Fibroblast of lung (primary cell): Measurements from ENCODE around the gene TENT5A. TPM values are rescaled to one million over a fixed set of nuclear protein-coding genes. Genes with fewer than 3 reads are reported as not detected.

ENCODE experiments used
- DNase-seq, 2 donors: peaks; one replicate each; pipeline versions ENCODE4 v3.0.0 to v3.0.0-alpha.2; 2010; ENCODE audit warnings: low read depth in 2 of 2
- H2AFZ ChIP-seq: 2 replicates; pipeline ENCODE4 v1.5.1; 2012; ENCODE audit warnings: low read length, control low read depth, inconsistent platforms
- H3K27ac ChIP-seq: 2 replicates; pipeline ENCODE4 v1.5.1; 2011; ENCODE audit warnings: low read length, control low read depth; ENCODE audit not compliant: insufficient read depth
- H3K27me3 ChIP-seq: 2 replicates; pipeline ENCODE4 v1.5.1; 2011; ENCODE audit warnings: mild to moderate bottlenecking, low read length; ENCODE audit not compliant: control insufficient read depth, insufficient read depth
- H3K36me3 ChIP-seq: 2 replicates; pipeline ENCODE4 v1.5.1; 2011; ENCODE audit warnings: low read length; ENCODE audit not compliant: control insufficient read depth, insufficient read depth
- H3K4me1 ChIP-seq: 2 replicates; pipeline ENCODE4 v1.5.1; 2011; ENCODE audit warnings: low read length; ENCODE audit not compliant: control insufficient read depth, insufficient read depth; ENCODE audit errors: extremely low read depth
- H3K4me2 ChIP-seq: 2 replicates; pipeline ENCODE4 v1.5.1; 2011; ENCODE audit warnings: low read length, control low read depth; ENCODE audit not compliant: insufficient read depth; ENCODE audit errors: extremely low read depth
- H3K4me3 ChIP-seq, 4 experiments: fragments of 200-600 bp in 1 of 4; sonication (generic) in 1 of 4; replicated peaks in 1 of 4; 2 replicates each; pipeline ENCODE4 v1.5.1; 2011 to 2016; ENCODE audit warnings: low read length in 4 of 4, low read depth in 3 of 4, mild to moderate bottlenecking in 3 of 4, control low read depth in 2 of 4, inconsistent platforms in 1 of 4, mixed read lengths in 1 of 4; ENCODE audit not compliant: insufficient read depth in 1 of 4; ENCODE audit errors: control extremely low read depth in 1 of 4
- H3K79me2 ChIP-seq: 2 replicates; pipeline ENCODE4 v1.5.1; 2012; ENCODE audit warnings: mild to moderate bottlenecking, low read length, inconsistent platforms; ENCODE audit not compliant: control insufficient read depth, insufficient read depth
- H3K9ac ChIP-seq: 2 replicates; pipeline ENCODE4 v1.5.1; 2011; ENCODE audit warnings: mild to moderate bottlenecking, low read length, control low read depth; ENCODE audit not compliant: insufficient read depth
- H3K9me3 ChIP-seq: 2 replicates; pipeline ENCODE4 v1.5.1; 2012; ENCODE audit warnings: low read depth, low read length; ENCODE audit not compliant: control insufficient read depth, insufficient read depth
- H4K20me1 ChIP-seq: 2 replicates; pipeline ENCODE4 v1.5.1; 2011; ENCODE audit warnings: low read length; ENCODE audit not compliant: control insufficient read depth, insufficient read depth; ENCODE audit errors: extremely low read depth
- CTCF ChIP-seq, 2 donors: IDR thresholded peaks in 1 of 2; conservative IDR thresholded peaks in 1 of 2; 1 replicate in 1 of 2; 2 replicates in 1 of 2; pipeline ENCODE4 v1.5.1; 2011 to 2012; ENCODE audit warnings: low read length in 2 of 2, control low read depth in 1 of 2, inconsistent platforms in 1 of 2, low read depth in 1 of 2, mild to moderate bottlenecking in 1 of 2
- EZH2 ChIP-seq: IDR thresholded peaks from 2 replicates; pipeline ENCODE4 v1.5.1; 2012; ENCODE audit warnings: low read length, control low read depth, mild to moderate bottlenecking; ENCODE audit errors: missing control alignments
- polyA minus RNA-seq: library from RNA; depleted of rRNA, polyadenylated mRNA; stranded (reverse); fragments of >200 nt; gene quantifications from 2 replicates; pipeline ENCODE4 v1.2.3, GENCODE V29; 2011; ENCODE audit warnings: low replicate concordance
- polyA plus RNA-seq, 2 donors: library from polyadenylated mRNA; depleted of rRNA in 1 of 2; stranded (reverse) in 1 of 2; unstranded in 1 of 2; fragments of >200 nt; gene quantifications; 2 replicates each; pipeline ENCODE4 v1.2.1, GENCODE V29; 2011 to 2012; ENCODE audit warnings: missing spikeins in 1 of 2
- total RNA-seq: library from RNA; depleted of rRNA; stranded (reverse); fragments of >200 nt; gene quantifications from 2 replicates; pipeline ENCODE4 v1.2.1, GENCODE V29; 2014

Gene TENT5A
- total RNA-seq (24.6 and 24.9 TPM in 2 replicates), polyA plus RNA-seq (8.3 and 16.6 TPM in 2 replicates), polyA minus RNA-seq (1.2 and 6.9 TPM in 2 replicates)
- polyA plus RNA-seq (2012): 6.7 and 12.4 TPM in 2 replicates

- peak within 1 kb of the TSS; percentile 81 for H2AFZ ChIP-seq
- TF ChIP-seq EZH2: no peak
- TF ChIP-seq CTCF (conservative IDR thresholded peaks at IDR 0.05 in 1 of 2, IDR thresholded peaks at IDR 0.05 in 1 of 2; ENCODE audit: low read depth in 1 of 2, low read length in 2 of 2): no peak
- DNase-seq: peak; percentile 89 to 93
- H3K9me3 ChIP-seq: no peaks in the 10 kb centered on the region
- peak within 1 kb of the TSS; percentile 92 for H3K9ac ChIP-seq
- H4K20me1 ChIP-seq: no peaks in the 10 kb centered on the region
- H3K79me2 ChIP-seq: peaks cover 30% of the 10 kb centered on the region
- no peaks in the 10 kb centered on the region for H3K27me3 ChIP-seq
- H3K27ac ChIP-seq: peak within 1 kb of the TSS; percentile 96
- H3K4me1 ChIP-seq: no peaks in the 10 kb centered on the region
- H3K4me2 ChIP-seq: peak within 1 kb of the TSS; percentile 91
- peak within 1 kb of the TSS; percentile 76 to 90 (median 84) for H3K4me3 ChIP-seq
- H3K36me3 ChIP-seq: no peaks in the 10 kb centered on the region
Observed at GRCh38 chr6:81752084-81752920, at the start of gene TENT5A. Gene TENT5A (minus strand): TSS chr6:81752681. CDS start chr6:81752141, 540 bp downstream.

- DNase-seq: no peak
Observed at GRCh38 chr6:81801489-81801888, 49.0 kb upstream of the TENT5A start.

More at GRCh38 chr6:81801489-81801888, 49.0 kb upstream of the TENT5A start:
- Histone ChIP-seq H3K27ac (no peak overlapping the region), H3K4me1 (no peaks in the 10 kb centered on the region), H3K4me2 (no peak overlapping the region), H3K4me3 (no peak overlapping the region), H3K9me3 (no peaks in the 10 kb centered on the region), H3K27me3 (no peaks in the 10 kb centered on the region), H3K36me3 (no peaks in the 10 kb centered on the region), H3K9ac (no peak overlapping the region), H2AFZ (no peak overlapping the region), H3K79me2 (no peaks in the 10 kb centered on the region), H4K20me1 (no peaks in the 10 kb centered on the region)
- TF ChIP-seq CTCF (conservative IDR thresholded peaks at IDR 0.05 in 1 of 2, IDR thresholded peaks at IDR 0.05 in 1 of 2; ENCODE audit: low read depth in 1 of 2, low read length in 2 of 2) (no peak), EZH2 (no peak)
